Ovary (tissue), 9 donors: ENCODE measurements around the gene BFAR. TPM values are rescaled to one million over a fixed set of nuclear protein-coding genes. Genes with fewer than 3 reads are reported as not detected.
"Not testable (repeated sequence)": the region's sequence is repeated elsewhere in the genome, so short reads cannot be mapped to it uniquely, and the experiment has no call there.

ENCODE experiments used
- DNase-seq, 5 donors: peaks; one replicate each; pipeline ENCODE4 v3.0.0-alpha.2; 2019 to 2020
- H3K27ac ChIP-seq, 2 donors: fragments of 200-600 bp; one replicate each; pipeline versions ENCODE4 v1.5.1 to v1.8.0; 2019 to 2022
- H3K27me3 ChIP-seq: fragments of 200-600 bp; one replicate; pipeline ENCODE4 v1.8.0; 2022
- H3K36me3 ChIP-seq: fragments of 200-600 bp; sonication (generic); one replicate; pipeline ENCODE4 v1.5.1; 2019
- H3K4me1 ChIP-seq: one replicate; pipeline ENCODE4 v1.8.1; 2013; ENCODE audit warnings: mild to moderate bottlenecking, moderate library complexity; ENCODE audit not compliant: insufficient read depth
- H3K4me3 ChIP-seq: fragments of 200-600 bp; sonication (generic); one replicate; pipeline ENCODE4 v1.5.1; 2017
- H3K9me3 ChIP-seq, 2 donors: fragments of 200-600 bp in 1 of 2; sonication (generic) in 1 of 2; one replicate each; pipeline versions ENCODE4 v1.5.1 to v1.8.1; 2013 to 2019; ENCODE audit warnings: mild to moderate bottlenecking in 1 of 2, moderate library complexity in 1 of 2
- CTCF ChIP-seq, 3 donors: fragments of 450-650 bp in 2 of 3; fragments of 200-600 bp in 1 of 3; IDR thresholded peaks; one replicate each; pipeline versions ENCODE4 v1.5.1 to v1.8.0; 2016 to 2022; ENCODE audit warnings: antibody characterized with exemption in 3 of 3, mild to moderate bottlenecking in 1 of 3
- EP300 ChIP-seq: sonication (generic); formaldehyde crosslinking; IDR thresholded peaks from one replicate; pipeline ENCODE4 v1.6.1; 2017; ENCODE audit warnings: antibody characterized with exemption
- POLR2A ChIP-seq: fragments of 450-650 bp; IDR thresholded peaks from one replicate; pipeline ENCODE4 v1.6.1; 2017; ENCODE audit warnings: antibody characterized with exemption, mild to moderate bottlenecking, moderate library complexity
- WGBS, 3 donors: extraction: QIAGEN DNeasy Blood & Tissue Kit in 1 of 3; methylation state at CpG; one replicate each; pipeline versions ENCODE4 v1.1.5 to v1.1.7; 2013 to 2017; 5-methylcytosine and 5-hydroxymethylcytosine counted together
- intact Hi-C, 4 donors: fragments of 100-400 bp; cut with DNase I; formaldehyde crosslinking; loops; one replicate each; pipeline versions ENCODE4 v1.11.0 to v1.15.1; 2022 to 2023
- polyA plus RNA-seq, 2 donors: library from polyadenylated mRNA; stranded (reverse); fragments of 200-250 nt in 1 of 2; fragments of 350-450 nt in 1 of 2; fragmentation: Illumina TruSeq in 1 of 2; extraction: RNeasy Lipid Tissue Mini Kit (QIAGEN cat#74804) in 1 of 2; gene quantifications; one replicate each; pipeline ENCODE4 v1.2.3, GENCODE V29; 2013 to 2014
- total RNA-seq, 7 donors: library from RNA; depleted of rRNA in 2 of 7; stranded (reverse); fragments of >200 nt in 2 of 7; fragmentation: NEBNext Ultra II Directional in 3 of 7; extraction: Animal tissue kit (Norgen Biotek cat#: 25700) in 3 of 7; gene quantifications; one replicate each; pipeline versions ENCODE4 v1.1.0 to v1.2.4, GENCODE V29; 2016 to 2023
- donor health status: DM: no; HTN: no; CAD: no; lungs with moderate emphysema.
- donor health status: DM: no; HTN: no; CAD: no.
- donor health status: Bipolar disorder and iron deficiency.
- donor health status: DM: yes; HTN: yes; CAD: no.
- donor health status: DM: no; HTN: no; CAD: no.
- donor health status: DM: yes; HTN: yes; CAD: no.

The BFAR gene
- total and polyA plus RNA-seq, 9 donors, result 42.2 to 83.7 (median 49.4) TPM

GRCh38 chr16:14672403-14672971, 39.7 kb downstream of the BFAR start:
- H3K9me3 ChIP-seq, result no peaks in the 10 kb centered on the region
- no peak for DNase-seq
- H3K27me3 ChIP-seq, result no peaks in the 10 kb centered on the region
- H3K36me3 ChIP-seq, result no peaks in the 10 kb centered on the region
- TF ChIP-seq CTCF (IDR thresholded peaks at IDR 0.05) (no peak), EP300 (no peak)
- H3K27ac ChIP-seq, result no peak overlapping the region
- intact Hi-C loops, result no loop called here
- H3K4me3 ChIP-seq, result no peak overlapping the region
- WGBS, 3 donors, result 42 to 61% (median 44%) methylated on average over 7 of the region's 7 CpGs
- no peaks in the 10 kb centered on the region for H3K4me1 ChIP-seq

DNA sequence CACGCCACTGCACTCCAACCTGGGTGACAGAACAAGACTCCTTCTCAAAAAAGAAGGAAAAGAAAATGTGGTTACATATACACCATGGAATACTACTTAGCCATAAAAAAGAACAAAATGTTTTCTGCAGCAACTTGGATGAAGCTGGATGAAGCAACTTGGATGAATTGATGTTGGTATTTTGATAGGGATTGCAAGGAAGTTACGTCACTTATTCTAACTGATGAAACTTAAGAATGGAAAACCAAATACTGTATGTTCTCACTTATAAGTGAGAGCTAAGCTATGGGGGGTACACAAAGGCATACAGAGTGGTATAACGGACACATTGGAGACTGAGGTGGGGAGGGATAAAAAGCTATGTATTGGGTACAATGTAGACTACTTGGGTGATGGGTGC, 43.9 kb downstream of the BFAR start:
- intact Hi-C loops, result no loop called here
- H3K27me3 ChIP-seq, result no peaks in the 10 kb centered on the region
- no peak overlapping the region for H3K27ac ChIP-seq
- no peak for DNase-seq
- no peak overlapping the region for H3K4me3 ChIP-seq
- H3K4me1 ChIP-seq, result no peaks in the 10 kb centered on the region
- no peaks in the 10 kb centered on the region for H3K9me3 ChIP-seq
- H3K36me3 ChIP-seq, result no peaks in the 10 kb centered on the region
- TF ChIP-seq CTCF (IDR thresholded peaks at IDR 0.05), result no peak
- TF ChIP-seq EP300, result no peak
- no peak for TF ChIP-seq POLR2A
- WGBS, 3 donors, result 88 to 90% (median 88%) methylated on average over 3 of the region's 3 CpGs

DNA sequence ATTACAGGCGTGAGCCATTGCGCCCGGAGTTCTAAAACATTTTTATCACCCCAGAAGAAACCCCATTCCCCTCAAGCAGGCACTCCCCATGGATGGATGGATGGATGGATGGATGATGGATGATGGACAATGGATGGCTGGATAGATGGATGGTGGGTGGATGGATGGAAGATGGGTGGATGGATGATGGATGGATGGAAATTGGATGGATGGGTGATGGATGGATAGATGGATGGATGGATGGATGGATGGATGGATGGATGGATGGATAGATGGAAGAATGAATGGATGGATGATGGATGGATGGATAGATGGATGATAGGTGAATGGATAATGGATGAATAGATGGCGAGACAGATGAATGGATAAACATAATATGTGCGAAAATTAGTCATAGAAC, 44.9 kb downstream of the BFAR start:
- intact Hi-C loops, result no loop called here
- 90% methylated on average over 5 of the region's 5 CpGs for WGBS, 3 donors

GRCh38 chr16:14678748-14679497, 46.2 kb downstream of the BFAR start:
- H3K4me1 ChIP-seq, result no peaks in the 10 kb centered on the region
- H3K27ac ChIP-seq, result no peak overlapping the region
- TF ChIP-seq CTCF (IDR thresholded peaks at IDR 0.05) (no peak), POLR2A (no peak), EP300 (no peak)
- H3K4me3 ChIP-seq, result no peak overlapping the region
- intact Hi-C loops, result no loop called here
- H3K9me3 ChIP-seq, result no peaks in the 10 kb centered on the region
- no peaks in the 10 kb centered on the region for H3K36me3 ChIP-seq
- WGBS, 3 donors, result 70 to 79% (median 78%) methylated on average over 11 of the region's 11 CpGs
- H3K27me3 ChIP-seq, result no peaks in the 10 kb centered on the region
- no peak for DNase-seq

More for the DNA sequence above, 44.9 kb downstream of the BFAR start:
- no peaks in the 10 kb centered on the region for H3K9me3 ChIP-seq
- H3K4me3 ChIP-seq, result no peak overlapping the region
- no peak for TF ChIP-seq EP300
- TF ChIP-seq CTCF (IDR thresholded peaks at IDR 0.05), result no peak
- TF ChIP-seq POLR2A, result no peak
- DNase-seq, result no peak
- no peak overlapping the region for H3K27ac ChIP-seq
- H3K36me3 ChIP-seq, result no peaks in the 10 kb centered on the region
- no peaks in the 10 kb centered on the region for H3K4me1 ChIP-seq
- H3K27me3 ChIP-seq, result no peaks in the 10 kb centered on the region

- H3K27me3 ChIP-seq, H3K9me3 ChIP-seq, H3K4me3 ChIP-seq, DNase-seq, intact Hi-C loops, H3K4me1 ChIP-seq, H3K36me3 ChIP-seq, H3K27ac ChIP-seq: not testable (repeated sequence)
- 76 to 84% (median 81%) methylated on average over 7 of the region's 7 CpGs for WGBS, 3 donors
Observed at GRCh38 chr16:14680396-14680795, 47.6 kb downstream of the BFAR start.
